ENCODE results near the gene COL9A3.

DNA sequence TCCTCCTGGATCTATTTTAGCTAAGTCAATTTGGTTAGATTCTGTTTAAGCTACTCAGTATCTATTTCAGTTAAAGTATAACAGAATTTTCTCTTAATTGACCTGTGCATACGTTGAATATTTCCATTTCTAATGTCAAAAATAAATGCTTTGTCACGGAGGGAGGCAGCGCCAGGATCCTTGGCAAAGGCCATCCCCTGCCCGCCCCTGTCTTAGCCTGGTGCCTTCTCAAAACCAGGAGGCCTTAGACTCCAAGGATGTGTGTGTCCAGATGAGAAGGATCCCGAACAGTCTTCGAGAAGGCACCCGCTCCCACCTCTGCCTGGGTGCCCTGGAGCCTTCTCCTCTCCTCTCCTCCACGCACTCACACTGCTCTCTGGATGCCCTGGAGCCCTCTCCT lies 22.4 kb downstream of the COL9A3 start:
- TF ChIP-seq CTCF (IDR thresholded peaks at IDR 0.05; ENCODE audit: low read length) (no peak), EZH2 (optimal IDR thresholded peaks at IDR 0.05; ENCODE audit: low read depth, low read length) (no peak)

All from MM.1S (cell line).